Testis (tissue), 3 donors: Measurements from ENCODE around the gene GAPVD1. TPM values are rescaled to one million over a fixed set of nuclear protein-coding genes. Genes with fewer than 3 reads are reported as not detected.

ENCODE experiments used
- DNase-seq: peaks from one replicate; pipeline ENCODE4 v3.0.0-alpha.2; 2019
- H3K27ac ChIP-seq, 2 donors: fragments of 200-600 bp; sonication (generic); one replicate each; pipeline ENCODE4 v1.5.1; 2019
- H3K27me3 ChIP-seq: fragments of 200-600 bp; sonication (generic); one replicate; pipeline ENCODE4 v1.5.1; 2019
- H3K36me3 ChIP-seq: fragments of 200-600 bp; sonication (generic); one replicate; pipeline ENCODE4 v1.5.1; 2017; ENCODE audit warnings: low read depth; ENCODE audit errors: missing control alignments
- H3K4me1 ChIP-seq: fragments of 200-600 bp; sonication (generic); one replicate; pipeline ENCODE4 v1.5.1; 2019
- H3K4me3 ChIP-seq, 2 donors: fragments of 200-600 bp; sonication (generic); one replicate each; pipeline ENCODE4 v1.5.1; 2017 to 2019
- H3K9me3 ChIP-seq: fragments of 200-600 bp; sonication (generic); one replicate; pipeline ENCODE4 v1.5.1; 2017
- CTCF ChIP-seq, 3 experiments: fragments of 450-650 bp in 2 of 3; fragments of 200-600 bp in 1 of 3; sonication (generic) in 1 of 3; IDR thresholded peaks; one replicate each; pipeline ENCODE4 v1.5.1; 2016 to 2019; ENCODE audit warnings: antibody characterized with exemption in 3 of 3, mild to moderate bottlenecking in 2 of 3, moderate library complexity in 1 of 3
- POLR2A ChIP-seq: fragments of 450-650 bp; IDR thresholded peaks from one replicate; pipeline ENCODE4 v1.6.1; 2017; ENCODE audit warnings: antibody characterized with exemption, mild to moderate bottlenecking, moderate library complexity
- WGBS, 2 donors: methylation state at CpG; one replicate each; pipeline ENCODE4 v1.1.5; 2018; 5-methylcytosine and 5-hydroxymethylcytosine counted together
- intact Hi-C: fragments of 100-400 bp; cut with DNase I; formaldehyde crosslinking; loops from one replicate; pipeline ENCODE4 v1.15.1; 2023; ENCODE audit warnings: low total_unique reads
- polyA plus RNA-seq: library from polyadenylated mRNA; stranded (reverse); fragments of 350-450 nt; fragmentation: Illumina TruSeq; extraction: RNeasy Lipid Tissue Mini Kit (QIAGEN cat#74804); gene quantifications from one replicate; pipeline ENCODE4 v1.2.3, GENCODE V29; 2014; ENCODE audit warnings: low read depth, low replicate concordance; ENCODE audit not compliant: insufficient read depth
- total RNA-seq, 2 donors: library from RNA; depleted of rRNA; stranded (reverse); fragments of >200 nt; gene quantifications; one replicate each; pipeline ENCODE4 v1.2.3, GENCODE V29; 2016

GAPVD1 gene
- total and polyA plus RNA-seq, 3 donors from 2014 or later = 76.9 to 82.3 (median 80.0) TPM

DNA sequence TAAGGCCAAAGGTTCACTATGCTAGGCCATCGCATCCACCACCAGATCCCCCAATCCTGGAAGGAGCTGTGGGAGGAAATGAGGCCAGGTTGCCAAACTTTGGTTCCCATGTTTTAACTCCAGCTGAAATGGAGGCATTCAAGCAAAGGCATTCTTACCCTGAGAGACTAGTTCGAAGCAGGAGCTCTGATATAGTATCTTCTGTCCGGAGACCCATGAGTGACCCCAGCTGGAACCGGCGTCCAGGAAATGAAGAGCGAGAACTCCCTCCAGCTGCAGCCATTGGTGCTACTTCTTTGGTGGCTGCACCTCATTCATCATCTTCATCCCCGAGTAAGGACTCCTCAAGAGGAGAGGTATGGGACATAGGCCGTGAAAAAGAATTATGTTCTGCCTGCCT, 75.6 kb downstream of the GAPVD1 start:
- Histone ChIP-seq H3K4me1 (no peaks in the 10 kb centered on the region), H3K27ac (no peak overlapping the region), H3K27me3 (no peaks in the 10 kb centered on the region), H3K9me3 (no peaks in the 10 kb centered on the region), H3K36me3 (no peaks in the 10 kb centered on the region), H3K4me3 (no peak overlapping the region)
- TF ChIP-seq POLR2A = no peak
- TF ChIP-seq CTCF (IDR thresholded peaks at IDR 0.05) = no peak
- no peak for DNase-seq
- 79 to 86% methylated on average over 8 of the region's 8 CpGs for WGBS, 2 donors
- intact Hi-C loops = no loop called here

GRCh38 chr9:125338929-125339328, 77.3 kb downstream of the GAPVD1 start:
- Histone ChIP-seq H3K4me1 (no peaks in the 10 kb centered on the region), H3K27me3 (no peaks in the 10 kb centered on the region), H3K4me3 (no peak overlapping the region), H3K36me3 (no peaks in the 10 kb centered on the region), H3K27ac (no peak overlapping the region), H3K9me3 (no peaks in the 10 kb centered on the region)
- 70 to 78% methylated on average over 3 of the region's 3 CpGs for WGBS, 2 donors
- no peak for DNase-seq
- no peak for TF ChIP-seq CTCF (IDR thresholded peaks at IDR 0.05)
- no peak for TF ChIP-seq POLR2A
- intact Hi-C loops = no loop called here

GRCh38 chr9:125341566-125341965, 79.9 kb downstream of the GAPVD1 start:
- no peak overlapping the region for H3K4me3 ChIP-seq
- H3K27me3 ChIP-seq = no peaks in the 10 kb centered on the region
- DNase-seq = no peak
- no peaks in the 10 kb centered on the region for H3K9me3 ChIP-seq
- H3K36me3 ChIP-seq = no peaks in the 10 kb centered on the region
- no peak for TF ChIP-seq POLR2A
- no peak for TF ChIP-seq CTCF (IDR thresholded peaks at IDR 0.05)
- no peaks in the 10 kb centered on the region for H3K4me1 ChIP-seq
- WGBS, 2 donors = 91 to 93% methylated on average over 4 of the region's 4 CpGs
- no peak overlapping the region for H3K27ac ChIP-seq
- intact Hi-C loops = no loop called here

DNA sequence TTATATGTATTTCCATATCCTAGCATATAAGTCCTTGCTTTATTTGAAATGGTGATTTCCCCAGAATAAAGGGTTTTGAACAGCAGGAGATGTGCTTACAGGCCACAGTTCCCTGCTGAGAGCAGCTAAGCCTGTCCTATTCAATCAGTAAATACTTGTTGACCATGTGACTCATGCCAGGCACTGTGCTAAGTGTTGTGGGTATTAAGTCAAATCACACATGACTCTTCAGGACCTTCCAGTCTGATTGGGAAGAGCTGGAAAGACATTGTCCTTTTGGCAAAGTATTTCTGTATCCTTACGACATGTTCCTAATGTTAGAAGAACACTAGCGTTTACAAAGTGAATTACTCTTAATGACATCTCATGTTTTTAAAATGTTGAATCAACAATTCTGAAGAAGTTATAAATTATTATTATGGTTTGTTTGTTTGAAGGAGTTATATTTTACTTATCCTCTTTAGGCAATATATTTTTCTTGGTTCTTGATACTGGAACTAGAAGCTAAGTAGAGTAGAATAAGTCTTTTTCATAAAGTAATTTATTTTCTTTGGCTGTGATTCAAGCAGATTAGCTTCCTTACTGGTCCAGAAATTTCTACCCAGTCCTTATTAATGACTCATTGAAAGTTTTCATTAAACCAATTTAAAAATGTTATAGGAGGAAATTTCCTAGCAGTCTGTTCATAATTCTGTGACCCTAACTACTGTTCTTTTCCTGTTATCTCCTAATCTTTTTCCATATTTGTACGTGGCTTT, 82.1 kb downstream of the GAPVD1 start:
- Histone ChIP-seq H3K4me3 (no peak overlapping the region), H3K36me3 (no peaks in the 10 kb centered on the region), H3K9me3 (no peaks in the 10 kb centered on the region), H3K4me1 (no peaks in the 10 kb centered on the region), H3K27ac (no peak overlapping the region), H3K27me3 (no peaks in the 10 kb centered on the region)
- WGBS, 2 donors = 56 to 70% methylated on average over 3 of the region's 3 CpGs
- intact Hi-C loops = no loop called here
- DNase-seq = no peak
- no peak for TF ChIP-seq CTCF (IDR thresholded peaks at IDR 0.05)
- no peak for TF ChIP-seq POLR2A

- 90 to 92% methylated on average over 3 of the region's 3 CpGs for WGBS, 2 donors
- no peak for TF ChIP-seq CTCF (IDR thresholded peaks at IDR 0.05)
- TF ChIP-seq POLR2A = no peak
These were observed 84.6 kb downstream of the GAPVD1 start for GRCh38 chr9:125346080-125346732.

More at GRCh38 chr9:125346080-125346732, 84.6 kb downstream of the GAPVD1 start:
- Histone ChIP-seq H3K27ac (no peak overlapping the region), H3K4me3 (no peak overlapping the region), H3K9me3 (no peaks in the 10 kb centered on the region), H3K36me3 (no peaks in the 10 kb centered on the region), H3K4me1 (no peaks in the 10 kb centered on the region), H3K27me3 (no peaks in the 10 kb centered on the region)
- intact Hi-C loops = no loop called here
- no peak for DNase-seq
